Daoy (cell line): ENCODE measurements around the gene GALNT2. TPM values are rescaled to one million over a fixed set of nuclear protein-coding genes. Genes with fewer than 3 reads are reported as not detected.

ENCODE experiments used
- DNase-seq: peaks from one replicate; pipeline ENCODE4 v3.0.0-alpha.2; 2015; ENCODE audit warnings: low read depth
- total RNA-seq: library from RNA; depleted of rRNA; stranded (reverse); fragments of >200 nt; shearing (Covaris generic); gene quantifications from 2 replicates; pipeline ENCODE4 v1.2.3, GENCODE V29; 2014

GALNT2 gene
- total RNA-seq, 1 experiment from 2014 or later: 63.1 TPM

GRCh38 chr1:230129341-230129740, 62.3 kb downstream of the GALNT2 start:
- no peak for DNase-seq

GRCh38 chr1:230130172-230130944, 63.3 kb downstream of the GALNT2 start:
- peak; percentile 26 for DNase-seq

- DNase-seq: no peak
These were observed 64.4 kb downstream of the GALNT2 start for GRCh38 chr1:230131457-230131856.

- no peak for DNase-seq
These were observed 65.7 kb downstream of the GALNT2 start for GRCh38 chr1:230132758-230133157.

GRCh38 chr1:230135726-230136125, 68.7 kb downstream of the GALNT2 start:
- DNase-seq: no peak

- DNase-seq: no peak
These were observed 69.7 kb downstream of the GALNT2 start for GRCh38 chr1:230136453-230137336.

GRCh38 chr1:230137337-230137815, 70.3 kb downstream of the GALNT2 start:
- no peak for DNase-seq

GRCh38 chr1:230138561-230139239, 71.7 kb downstream of the GALNT2 start:
- no peak for DNase-seq

GRCh38 chr1:230139315-230139714, 72.3 kb downstream of the GALNT2 start:
- no peak for DNase-seq

GRCh38 chr1:230139741-230140140, 72.7 kb downstream of the GALNT2 start:
- no peak for DNase-seq

- DNase-seq: peak; percentile 34
These were observed 73.4 kb downstream of the GALNT2 start for GRCh38 chr1:230140221-230141020.

- no peak for DNase-seq
These were observed 74.1 kb downstream of the GALNT2 start for GRCh38 chr1:230141021-230141648.

- no peak for DNase-seq
These were observed 75.0 kb downstream of the GALNT2 start for GRCh38 chr1:230141797-230142607.

- no peak for DNase-seq
These were observed 75.7 kb downstream of the GALNT2 start for GRCh38 chr1:230142608-230143210.

- DNase-seq: no peak
These were observed 76.5 kb downstream of the GALNT2 start for GRCh38 chr1:230143534-230143933.

- DNase-seq: no peak
These were observed 77.1 kb downstream of the GALNT2 start for GRCh38 chr1:230144010-230144614.

- no peak for DNase-seq
These were observed 77.9 kb downstream of the GALNT2 start for GRCh38 chr1:230144758-230145504.

- DNase-seq: no peak
These were observed 78.5 kb downstream of the GALNT2 start for GRCh38 chr1:230145505-230145899.
